ENCODE measurements around the gene GABARAP. TPM values are rescaled to one million over a fixed set of nuclear protein-coding genes. Genes with fewer than 3 reads are reported as not detected.

Gene GABARAP
- total RNA-seq, 2 donors from 2014 or later, result 145 to 482 TPM

GRCh38 chr17:7238420-7239090, 3.7 kb downstream of the GABARAP start:
- TF ChIP-seq CTCF (IDR thresholded peaks at IDR 0.05) (no peak), POLR2A (IDR thresholded peaks at IDR 0.05) (no peak)
- 0 to 1% methylated on average over 28 to 31 of the region's 39 CpGs for WGBS, 2 donors

GRCh38 chr17:7237761-7238419, 4.4 kb downstream of the GABARAP start:
- WGBS, 2 donors, result 0 to 1% methylated on average over 20 to 42 of the region's 73 CpGs

More at GRCh38 chr17:7238420-7239090, 3.7 kb downstream of the GABARAP start:
- DNase-seq, result peak in 2 of 4 donors; percentile 36 to 44
- Histone ChIP-seq H3K4me1 (peaks cover 56% of the 10 kb centered on the region), H3K36me3 (replicated peaks in 1 of 2; ENCODE audit: insufficient read depth in 1 of 2, low read depth in 2 of 2) (peaks cover 0 to 2% of the 10 kb centered on the region in 2 donors), H3K27me3 (no peaks in the 10 kb centered on the region), H3K9me3 (no peaks in the 10 kb centered on the region), H3K4me3 (peak overlapping the region; percentile 85 to 90), H3K27ac (peak overlapping the region; percentile 78 to 93 (median 87))
- no peak for ATAC-seq
- intact Hi-C loops (cut with DNase I), result no loop called here

GRCh38 chr17:7237266-7237760, 4.9 kb downstream of the GABARAP start:
- peaks cover 65% of the 10 kb centered on the region for H3K4me1 ChIP-seq
- H3K27ac ChIP-seq, result peak overlapping the region; percentile 78 to 93 (median 87)
- DNase-seq (no peak), ATAC-seq (no peak)
- no peaks in the 10 kb centered on the region for H3K9me3 ChIP-seq
- H3K27me3 ChIP-seq, result no peaks in the 10 kb centered on the region
- H3K36me3 ChIP-seq (replicated peaks in 1 of 2; ENCODE audit: insufficient read depth in 1 of 2, low read depth in 2 of 2), result peaks cover 0 to 2% of the 10 kb centered on the region in 2 donors
- H3K4me3 ChIP-seq, result no peak overlapping the region
- 15 to 20% methylated on average over 6 of the region's 6 CpGs for WGBS, 2 donors
- intact Hi-C loops (cut with DNase I), result no loop called here
- no peak for TF ChIP-seq CTCF (IDR thresholded peaks at IDR 0.05)
- TF ChIP-seq POLR2A (IDR thresholded peaks at IDR 0.05), result peak in 2 of 3 donors; percentile 17 to 34

More at GRCh38 chr17:7237761-7238419, 4.4 kb downstream of the GABARAP start:
- H3K4me3 ChIP-seq, result peak overlapping the region; percentile 85 to 90
- intact Hi-C loops (cut with DNase I), result no loop called here
- no peaks in the 10 kb centered on the region for H3K9me3 ChIP-seq
- DNase-seq (peak; percentile 76 to 86 (median 82)), ATAC-seq (no peak)
- H3K27ac ChIP-seq, result peak overlapping the region; percentile 78 to 93 (median 87)
- TF ChIP-seq POLR2A (IDR thresholded peaks at IDR 0.05), result no peak
- TF ChIP-seq CTCF (IDR thresholded peaks at IDR 0.05), result no peak
- no peaks in the 10 kb centered on the region for H3K27me3 ChIP-seq
- H3K4me1 ChIP-seq, result peaks cover 59% of the 10 kb centered on the region
- H3K36me3 ChIP-seq (replicated peaks in 1 of 2; ENCODE audit: insufficient read depth in 1 of 2, low read depth in 2 of 2), result peaks cover 0 to 2% of the 10 kb centered on the region in 2 donors

GRCh38 chr17:7236808-7237207, 5.4 kb downstream of the GABARAP start:
- Histone ChIP-seq H3K36me3 (replicated peaks in 1 of 2; ENCODE audit: insufficient read depth in 1 of 2, low read depth in 2 of 2) (peaks cover 0 to 2% of the 10 kb centered on the region in 2 donors), H3K9me3 (no peaks in the 10 kb centered on the region), H3K27me3 (no peaks in the 10 kb centered on the region), H3K4me1 (peaks cover 70% of the 10 kb centered on the region), H3K4me3 (no peak overlapping the region), H3K27ac (peak overlapping the region; percentile 78 to 93 (median 87))
- intact Hi-C loops (cut with DNase I), result no loop called here
- DNase-seq (no peak), ATAC-seq (no peak)
- 78 to 82% methylated on average over 6 of the region's 6 CpGs for WGBS, 2 donors
- TF ChIP-seq POLR2A (IDR thresholded peaks at IDR 0.05), result no peak
- TF ChIP-seq CTCF (IDR thresholded peaks at IDR 0.05), result no peak
